ENCODE results near the gene HSD17B12.
A peak's percentile ranks its signal among the peaks of the same experiment; 100 is the strongest.

Gene HSD17B12

GRCh38 chr11:43735115-43735514 is 54.6 kb downstream of the HSD17B12 start:
- DNase-seq (ENCODE audit: extremely low spot score) = no peak
- ChIA-PET CTCF (no interaction called here), POLR2A (no interaction called here)
- TF ChIP-seq CTCF (IDR thresholded peaks at IDR 0.05; ENCODE audit: control extremely low read depth, extremely low read depth, low read depth, missing control alignments) = no peak

GRCh38 chr11:43735961-43736360 is 55.4 kb downstream of the HSD17B12 start:
- CTCF ChIA-PET = no interaction called here
- DNase-seq (ENCODE audit: extremely low spot score) = no peak
- POLR2A ChIA-PET = no interaction called here
- peak; percentile 6 for TF ChIP-seq CTCF (IDR thresholded peaks at IDR 0.05; ENCODE audit: control extremely low read depth, extremely low read depth, low read depth, missing control alignments)

GRCh38 chr11:43736502-43737200 is 56.1 kb downstream of the HSD17B12 start:
- TF ChIP-seq CTCF (IDR thresholded peaks at IDR 0.05; ENCODE audit: control extremely low read depth, extremely low read depth, low read depth, missing control alignments) = no peak
- CTCF ChIA-PET = interaction anchor here (0.9 to 1.5 kb wide), 3 partner anchors 12 to 37 kb away, joined by 3 to 4 read pairs (median 4); no protein-coding TSS in a partner anchor
- POLR2A ChIA-PET = no interaction called here
- DNase-seq (ENCODE audit: extremely low spot score) = no peak

GRCh38 chr11:43737201-43737590 is 56.7 kb downstream of the HSD17B12 start:
- ChIA-PET CTCF (interaction anchor here (0.9 to 1.5 kb wide), 3 partner anchors 12 to 37 kb away, joined by 3 to 4 read pairs (median 4); no protein-coding TSS in a partner anchor), POLR2A (no interaction called here)
- TF ChIP-seq CTCF (IDR thresholded peaks at IDR 0.05; ENCODE audit: control extremely low read depth, extremely low read depth, low read depth, missing control alignments) = no peak
- DNase-seq (ENCODE audit: extremely low spot score) = no peak

GRCh38 chr11:43738600-43739409 is 58.3 kb downstream of the HSD17B12 start:
- no peak for DNase-seq (ENCODE audit: extremely low spot score)
- ChIA-PET CTCF (no interaction called here), POLR2A (no interaction called here)
- no peak for TF ChIP-seq CTCF (IDR thresholded peaks at IDR 0.05; ENCODE audit: control extremely low read depth, extremely low read depth, low read depth, missing control alignments)

- ChIA-PET CTCF (interaction anchor here (0.7 to 1.6 kb wide), 7 partner anchors 9 to 56 kb away, joined by 3 to 6 read pairs (median 3); no protein-coding TSS in a partner anchor), POLR2A (no interaction called here)
- no peak for TF ChIP-seq CTCF (IDR thresholded peaks at IDR 0.05; ENCODE audit: control extremely low read depth, extremely low read depth, low read depth, missing control alignments)
- DNase-seq (ENCODE audit: extremely low spot score) = no peak
These were observed 66.1 kb downstream of the HSD17B12 start for GRCh38 chr11:43746670-43747069.
